ENCODE results near the gene LONP1.

The LONP1 gene

DNA sequence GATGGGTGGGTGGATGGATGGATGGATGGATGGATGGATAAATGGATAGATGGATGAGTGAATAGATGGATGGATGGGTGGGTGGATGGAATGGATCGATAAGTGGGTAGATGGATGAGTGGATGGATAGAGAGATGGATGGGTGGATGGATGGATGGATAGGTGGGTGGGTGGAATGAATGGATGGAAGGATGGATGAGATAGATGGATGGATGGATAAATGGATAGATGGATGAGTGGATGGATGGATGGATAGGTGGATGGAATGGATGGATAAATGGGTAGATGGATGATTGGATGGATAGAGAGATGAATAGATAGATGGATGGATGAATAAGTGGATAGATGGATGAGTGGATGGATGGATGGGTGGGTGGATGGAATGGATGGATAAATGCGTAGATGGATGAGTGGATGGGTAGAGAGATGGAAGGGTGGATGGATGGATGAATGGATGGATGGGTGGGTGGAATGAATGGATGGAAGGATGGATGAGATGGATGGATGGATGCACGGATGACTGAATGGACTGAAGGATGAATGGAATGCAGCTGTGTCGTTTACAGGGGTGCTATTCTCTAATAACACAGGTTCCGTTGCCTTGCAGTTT lies 42.8 kb upstream of the LONP1 start:
- Histone ChIP-seq H3K27me3 (ENCODE audit: insufficient read depth, low read length, poor library complexity) (no peaks in the 10 kb centered on the region), H4K20me1 (ENCODE audit: insufficient read depth, low read length) (no peaks in the 10 kb centered on the region), H3K4me1 (ENCODE audit: insufficient read depth, low read length) (no peaks in the 10 kb centered on the region), H3K9me3 (ENCODE audit: insufficient read depth, low read length, severe bottlenecking) (no peaks in the 10 kb centered on the region), H3K4me2 (ENCODE audit: insufficient read depth, low read length) (no peak overlapping the region), H2AFZ (ENCODE audit: low read depth, low read length) (no peak overlapping the region), H3K36me3 (ENCODE audit: insufficient read depth, low read length) (no peaks in the 10 kb centered on the region), H3K27ac (ENCODE audit: low read length) (no peak overlapping the region), H3K4me3 (ENCODE audit: low read depth in 1 of 2, low read length in 2 of 2) (no peak overlapping the region), H3K79me2 (ENCODE audit: insufficient read depth, low read length) (no peaks in the 10 kb centered on the region), H3K9ac (ENCODE audit: low read depth, low read length) (no peak overlapping the region)
- ATAC-seq (ENCODE audit: insufficient read depth, low read depth) (no peak), DNase-seq (no peak)
- TF ChIP-seq EZH2 (IDR thresholded peaks at IDR 0.05; ENCODE audit: borderline replicate concordance, low read depth, low read length, severe bottlenecking): no peak
- no peak for TF ChIP-seq CTCF (IDR thresholded peaks at IDR 0.05; ENCODE audit: borderline replicate concordance, extremely low read depth, low read length, poor library complexity, severe bottlenecking)

GRCh38 chr19:5753743-5754142 lies 33.8 kb upstream of the LONP1 start:
- no peaks in the 10 kb centered on the region for H3K9me3 ChIP-seq (ENCODE audit: insufficient read depth, low read length, severe bottlenecking)
- no peaks in the 10 kb centered on the region for H3K27me3 ChIP-seq (ENCODE audit: insufficient read depth, low read length, poor library complexity)
- no peaks in the 10 kb centered on the region for H3K4me1 ChIP-seq (ENCODE audit: insufficient read depth, low read length)
- no peak for TF ChIP-seq EZH2 (IDR thresholded peaks at IDR 0.05; ENCODE audit: borderline replicate concordance, low read depth, low read length, severe bottlenecking)
- TF ChIP-seq CTCF (IDR thresholded peaks at IDR 0.05; ENCODE audit: borderline replicate concordance, extremely low read depth, low read length, poor library complexity, severe bottlenecking): no peak
- no peak overlapping the region for H3K4me2 ChIP-seq (ENCODE audit: insufficient read depth, low read length)
- no peak for DNase-seq
- H3K79me2 ChIP-seq (ENCODE audit: insufficient read depth, low read length): no peaks in the 10 kb centered on the region
- H2AFZ ChIP-seq (ENCODE audit: low read depth, low read length): no peak overlapping the region
- no peak overlapping the region for H3K27ac ChIP-seq (ENCODE audit: low read length)
- no peak overlapping the region for H3K4me3 ChIP-seq (ENCODE audit: low read depth in 1 of 2, low read length in 2 of 2)
- no peaks in the 10 kb centered on the region for H3K36me3 ChIP-seq (ENCODE audit: insufficient read depth, low read length)
- H4K20me1 ChIP-seq (ENCODE audit: insufficient read depth, low read length): no peaks in the 10 kb centered on the region
- H3K9ac ChIP-seq (ENCODE audit: low read depth, low read length): no peak overlapping the region
- ATAC-seq (ENCODE audit: insufficient read depth, low read depth): no peak

DNA sequence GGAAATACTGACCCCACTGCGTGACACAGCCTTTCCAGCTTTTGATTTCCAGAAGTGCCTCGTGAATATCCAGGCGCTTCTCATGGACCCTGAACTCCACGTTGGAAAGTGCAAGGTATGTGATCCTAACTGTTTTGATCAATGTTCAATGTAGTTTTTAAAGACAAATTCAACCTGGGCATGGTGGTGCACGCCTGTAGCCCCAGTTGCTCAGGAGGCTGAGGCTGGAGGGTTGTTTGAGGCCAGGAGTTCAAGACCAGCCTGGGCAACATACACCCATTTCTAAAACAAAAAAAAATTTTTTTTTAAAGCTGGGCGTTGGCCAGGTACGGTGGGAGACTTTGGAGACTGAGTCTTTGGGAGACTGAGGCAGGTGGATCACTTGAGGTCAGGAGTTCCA lies 31.8 kb upstream of the LONP1 start:
- DNase-seq: no peak
- H3K4me2 ChIP-seq (ENCODE audit: insufficient read depth, low read length): no peak overlapping the region
- no peak for ATAC-seq (ENCODE audit: insufficient read depth, low read depth)

More for the DNA sequence above, 31.8 kb upstream of the LONP1 start:
- H3K79me2 ChIP-seq (ENCODE audit: insufficient read depth, low read length): no peaks in the 10 kb centered on the region
- no peaks in the 10 kb centered on the region for H3K9me3 ChIP-seq (ENCODE audit: insufficient read depth, low read length, severe bottlenecking)
- no peaks in the 10 kb centered on the region for H3K36me3 ChIP-seq (ENCODE audit: insufficient read depth, low read length)
- no peaks in the 10 kb centered on the region for H4K20me1 ChIP-seq (ENCODE audit: insufficient read depth, low read length)
- no peaks in the 10 kb centered on the region for H3K27me3 ChIP-seq (ENCODE audit: insufficient read depth, low read length, poor library complexity)
- no peak overlapping the region for H2AFZ ChIP-seq (ENCODE audit: low read depth, low read length)
- TF ChIP-seq CTCF (IDR thresholded peaks at IDR 0.05; ENCODE audit: borderline replicate concordance, extremely low read depth, low read length, poor library complexity, severe bottlenecking) (no peak), EZH2 (IDR thresholded peaks at IDR 0.05; ENCODE audit: borderline replicate concordance, low read depth, low read length, severe bottlenecking) (no peak)
- H3K27ac ChIP-seq (ENCODE audit: low read length): no peak overlapping the region
- H3K4me1 ChIP-seq (ENCODE audit: insufficient read depth, low read length): no peaks in the 10 kb centered on the region
- no peak overlapping the region for H3K9ac ChIP-seq (ENCODE audit: low read depth, low read length)
- no peak overlapping the region for H3K4me3 ChIP-seq (ENCODE audit: low read depth in 1 of 2, low read length in 2 of 2)
